NB4 (cell line): Measurements from ENCODE around the gene SRP19.

Experiments used
- DNase-seq: peaks from one replicate; pipeline ENCODE4 v3.0.0; 2010; ENCODE audit warnings: low read depth
- H3K4me3 ChIP-seq: one replicate; pipeline ENCODE4 v1.5.1; 2011; ENCODE audit warnings: mild to moderate bottlenecking, low read depth, low read length, moderate library complexity
- CTCF ChIP-seq: IDR thresholded peaks from one replicate; pipeline ENCODE4 v1.5.1; 2012; ENCODE audit warnings: low read depth, low read length
- MAX ChIP-seq: IDR thresholded peaks from 2 replicates; pipeline ENCODE4 v1.6.1; 2011; ENCODE audit warnings: low read depth, low read length
- MYC ChIP-seq: IDR thresholded peaks from 2 replicates; pipeline ENCODE4 v1.6.1; 2011; ENCODE audit warnings: low read depth, low read length
- POLR2A ChIP-seq: IDR thresholded peaks from 2 replicates; pipeline ENCODE4 v1.6.1; 2011; ENCODE audit warnings: mild to moderate bottlenecking; ENCODE audit not compliant: insufficient read length; ENCODE audit errors: extremely low read depth

The SRP19 gene

GRCh38 chr5:112860929-112861637, at the start of gene SRP19:
Gene SRP19, plus strand, starts transcription at chr5:112861287. Its CDS starts 90 bp downstream, at chr5:112861377.
- TF ChIP-seq CTCF = no peak
- TF ChIP-seq MYC = peak; percentile 94
- peak; percentile 91 for TF ChIP-seq MAX
- peak; percentile 71 for TF ChIP-seq POLR2A

GRCh38 chr5:112812549-112812948, 48.5 kb upstream of the SRP19 start:
- H3K4me3 ChIP-seq = no peak overlapping the region
- no peak for DNase-seq
- TF ChIP-seq MYC (no peak), CTCF (no peak), MAX (no peak), POLR2A (no peak)

More at GRCh38 chr5:112860929-112861637, at the start of gene SRP19:
- H3K4me3 ChIP-seq = peak within 1 kb of the TSS; percentile 99
- peak; percentile 96 for DNase-seq

- no peak overlapping the region for H3K4me3 ChIP-seq
- TF ChIP-seq POLR2A (no peak), MYC (no peak)
- no peak for DNase-seq
These were observed 40.8 kb upstream of the SRP19 start for GRCh38 chr5:112820246-112820645.

GRCh38 chr5:112822456-112822855, 38.6 kb upstream of the SRP19 start:
- no peak for DNase-seq
- no peak overlapping the region for H3K4me3 ChIP-seq
- TF ChIP-seq MAX (no peak), CTCF (no peak)

- no peak overlapping the region for H3K4me3 ChIP-seq
These were observed 37.9 kb upstream of the SRP19 start for GRCh38 chr5:112823181-112823580.

GRCh38 chr5:112823656-112824055, 37.4 kb upstream of the SRP19 start:
- no peak for TF ChIP-seq MAX
- TF ChIP-seq MYC = no peak
- TF ChIP-seq POLR2A = no peak
- TF ChIP-seq CTCF = no peak
- DNase-seq = no peak
- no peak overlapping the region for H3K4me3 ChIP-seq

More at GRCh38 chr5:112823181-112823580, 37.9 kb upstream of the SRP19 start:
- DNase-seq = no peak
- TF ChIP-seq MYC (no peak), CTCF (no peak), POLR2A (no peak), MAX (no peak)
